Epithelial cell of esophagus (primary cell): ENCODE data around the gene BTBD10.

ENCODE experiments used
- DNase-seq: peaks from one replicate; pipeline ENCODE4 v3.0.0; 2010; ENCODE audit warnings: low read depth
- H3K4me3 ChIP-seq: 2 replicates; pipeline ENCODE4 v1.5.1; 2011; ENCODE audit warnings: mild to moderate bottlenecking, low read length, control low read depth
- CTCF ChIP-seq: IDR thresholded peaks from 2 replicates; pipeline ENCODE4 v1.5.1; 2011; ENCODE audit warnings: low read depth, mild to moderate bottlenecking, low read length, control low read depth, inconsistent platforms; ENCODE audit not compliant: insufficient read depth; ENCODE audit errors: missing control alignments

BTBD10 gene

GRCh38 chr11:13465909-13466371, 2.9 kb upstream of the BTBD10 start:
- TF ChIP-seq CTCF: peak; percentile 58
- DNase-seq: peak; percentile 52
- no peak overlapping the region for H3K4me3 ChIP-seq

GRCh38 chr11:13463779-13464290, 813 bp upstream of the BTBD10 start:
- peak; percentile 18 for DNase-seq
- TF ChIP-seq CTCF: no peak
- H3K4me3 ChIP-seq: peak overlapping the region; percentile 88

- peak overlapping the region; percentile 88 for H3K4me3 ChIP-seq
- peak; percentile 91 for DNase-seq
These were observed 616 bp downstream of the BTBD10 start for GRCh38 chr11:13462311-13462900.

GRCh38 chr11:13461291-13461690, 1.7 kb downstream of the BTBD10 start:
- TF ChIP-seq CTCF: no peak
- no peak for DNase-seq
- H3K4me3 ChIP-seq: peak overlapping the region; percentile 88

More at GRCh38 chr11:13462311-13462900, 616 bp downstream of the BTBD10 start:
- TF ChIP-seq CTCF: no peak

GRCh38 chr11:13450832-13451397, 12.1 kb downstream of the BTBD10 start:
- no peak overlapping the region for H3K4me3 ChIP-seq
- no peak for TF ChIP-seq CTCF
- no peak for DNase-seq

GRCh38 chr11:13449522-13449921, 13.5 kb downstream of the BTBD10 start:
- no peak for DNase-seq
- H3K4me3 ChIP-seq: no peak overlapping the region
- TF ChIP-seq CTCF: no peak

GRCh38 chr11:13448876-13449275, 14.1 kb downstream of the BTBD10 start:
- H3K4me3 ChIP-seq: no peak overlapping the region
- DNase-seq: no peak
- TF ChIP-seq CTCF: no peak
